Measurements from ENCODE around the gene MCM5.

The MCM5 gene

GRCh38 chr22:35440129-35440528 lies 40.2 kb downstream of the MCM5 start:
- no peak for TF ChIP-seq CTCF (IDR thresholded peaks at IDR 0.05; ENCODE audit: low read depth, low read length)
- no peak for DNase-seq (ENCODE audit: extremely low read depth, low read depth)

- DNase-seq (ENCODE audit: extremely low read depth, low read depth): no peak
- TF ChIP-seq CTCF (IDR thresholded peaks at IDR 0.05; ENCODE audit: low read depth, low read length): no peak
Observed at GRCh38 chr22:35441489-35442100, 41.7 kb downstream of the MCM5 start.

GRCh38 chr22:35442471-35442870 lies 42.5 kb downstream of the MCM5 start:
- no peak for TF ChIP-seq CTCF (IDR thresholded peaks at IDR 0.05; ENCODE audit: low read depth, low read length)
- no peak for DNase-seq (ENCODE audit: extremely low read depth, low read depth)

GRCh38 chr22:35443338-35443737 lies 43.4 kb downstream of the MCM5 start:
- no peak for DNase-seq (ENCODE audit: extremely low read depth, low read depth)
- no peak for TF ChIP-seq CTCF (IDR thresholded peaks at IDR 0.05; ENCODE audit: low read depth, low read length)

DNA sequence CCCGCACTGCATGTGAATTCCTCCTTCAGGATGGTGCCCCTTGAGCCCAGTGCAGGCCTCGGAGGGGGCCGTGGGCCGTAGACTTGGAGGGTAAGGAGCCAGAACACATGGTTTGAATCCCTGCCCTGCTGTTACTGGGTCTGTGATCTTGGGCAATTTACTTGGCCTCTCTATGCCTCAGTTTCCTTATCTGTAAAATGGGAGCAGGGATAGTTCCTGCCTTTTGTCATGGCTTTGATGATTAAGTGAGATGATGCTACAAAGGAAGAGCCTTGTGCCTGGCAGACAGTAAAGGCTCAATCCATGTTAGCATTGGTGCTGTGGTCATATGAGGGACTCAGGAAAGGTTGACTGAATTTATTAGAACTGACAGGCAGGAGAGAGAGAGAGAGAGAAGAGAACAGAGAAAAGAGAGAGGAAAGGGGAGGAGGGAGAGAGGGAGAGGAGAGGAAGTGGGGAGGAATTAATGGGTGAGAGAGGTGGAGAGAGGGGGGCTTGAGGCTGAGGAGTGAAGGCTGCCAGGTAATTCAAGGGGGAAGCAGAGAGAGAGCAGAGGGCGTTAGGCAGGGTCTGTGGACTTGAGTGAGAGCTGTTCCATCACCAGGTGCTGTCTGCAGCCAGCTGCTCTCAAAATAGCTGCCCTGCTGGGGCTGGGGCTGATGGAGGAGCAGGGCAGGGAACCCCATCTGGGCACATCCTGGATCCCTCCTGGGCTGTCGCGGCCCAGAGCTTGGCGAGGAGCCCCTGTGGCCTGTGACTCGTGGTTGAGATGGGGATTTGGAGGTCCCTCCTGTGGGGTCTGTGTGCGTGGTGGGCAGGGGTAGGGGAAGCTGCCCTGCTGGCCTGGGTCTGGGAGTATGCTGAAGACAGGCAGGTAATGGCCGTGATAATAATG lies 44.1 kb downstream of the MCM5 start:
- no peak for DNase-seq (ENCODE audit: extremely low read depth, low read depth)
- no peak for TF ChIP-seq CTCF (IDR thresholded peaks at IDR 0.05; ENCODE audit: low read depth, low read length)

GRCh38 chr22:35444685-35445399 lies 44.9 kb downstream of the MCM5 start:
- no peak for TF ChIP-seq CTCF (IDR thresholded peaks at IDR 0.05; ENCODE audit: low read depth, low read length)
- DNase-seq (ENCODE audit: extremely low read depth, low read depth): no peak

- DNase-seq (ENCODE audit: extremely low read depth, low read depth): no peak
- no peak for TF ChIP-seq CTCF (IDR thresholded peaks at IDR 0.05; ENCODE audit: low read depth, low read length)
Observed at GRCh38 chr22:35445933-35446332, 46.0 kb downstream of the MCM5 start.

Data from AG09319 (cell line).